Testis (tissue), 3 donors: ENCODE results near the gene PCNX1. TPM values are rescaled to one million over a fixed set of nuclear protein-coding genes. Genes with fewer than 3 reads are reported as not detected.
A peak's percentile ranks its signal among the peaks of the same experiment; 100 is the strongest.

Experiments used
- DNase-seq: peaks from one replicate; pipeline ENCODE4 v3.0.0-alpha.2; 2019
- H3K27ac ChIP-seq, 2 donors: fragments of 200-600 bp; sonication (generic); one replicate each; pipeline ENCODE4 v1.5.1; 2019
- H3K27me3 ChIP-seq: fragments of 200-600 bp; sonication (generic); one replicate; pipeline ENCODE4 v1.5.1; 2019
- H3K36me3 ChIP-seq: fragments of 200-600 bp; sonication (generic); one replicate; pipeline ENCODE4 v1.5.1; 2017; ENCODE audit warnings: low read depth; ENCODE audit errors: missing control alignments
- H3K4me1 ChIP-seq: fragments of 200-600 bp; sonication (generic); one replicate; pipeline ENCODE4 v1.5.1; 2019
- H3K4me3 ChIP-seq, 2 donors: fragments of 200-600 bp; sonication (generic); one replicate each; pipeline ENCODE4 v1.5.1; 2017 to 2019
- H3K9me3 ChIP-seq: fragments of 200-600 bp; sonication (generic); one replicate; pipeline ENCODE4 v1.5.1; 2017
- POLR2A ChIP-seq: fragments of 450-650 bp; IDR thresholded peaks from one replicate; pipeline ENCODE4 v1.6.1; 2017; ENCODE audit warnings: antibody characterized with exemption, mild to moderate bottlenecking, moderate library complexity
- WGBS, 2 donors: methylation state at CpG; one replicate each; pipeline ENCODE4 v1.1.5; 2018; 5-methylcytosine and 5-hydroxymethylcytosine counted together
- intact Hi-C: fragments of 100-400 bp; cut with DNase I; formaldehyde crosslinking; loops from one replicate; pipeline ENCODE4 v1.15.1; 2023; ENCODE audit warnings: low total_unique reads
- polyA plus RNA-seq: library from polyadenylated mRNA; stranded (reverse); fragments of 350-450 nt; fragmentation: Illumina TruSeq; extraction: RNeasy Lipid Tissue Mini Kit (QIAGEN cat#74804); gene quantifications from one replicate; pipeline ENCODE4 v1.2.3, GENCODE V29; 2014; ENCODE audit warnings: low read depth, low replicate concordance; ENCODE audit not compliant: insufficient read depth
- total RNA-seq, 2 donors: library from RNA; depleted of rRNA; stranded (reverse); fragments of >200 nt; gene quantifications; one replicate each; pipeline ENCODE4 v1.2.3, GENCODE V29; 2016
- TF ChIP-seq, protein P1 (sequence below), 3 experiments: fragments of 450-650 bp in 2 of 3; fragments of 200-600 bp in 1 of 3; sonication (generic) in 1 of 3; IDR thresholded peaks; one replicate each; pipeline ENCODE4 v1.5.1; 2016 to 2019; ENCODE audit warnings: antibody characterized with exemption in 3 of 3, mild to moderate bottlenecking in 2 of 3, moderate library complexity in 1 of 3

The PCNX1 gene
- total and polyA plus RNA-seq, 3 donors from 2014 or later = 70.9 to 123 (median 105) TPM

DNA sequence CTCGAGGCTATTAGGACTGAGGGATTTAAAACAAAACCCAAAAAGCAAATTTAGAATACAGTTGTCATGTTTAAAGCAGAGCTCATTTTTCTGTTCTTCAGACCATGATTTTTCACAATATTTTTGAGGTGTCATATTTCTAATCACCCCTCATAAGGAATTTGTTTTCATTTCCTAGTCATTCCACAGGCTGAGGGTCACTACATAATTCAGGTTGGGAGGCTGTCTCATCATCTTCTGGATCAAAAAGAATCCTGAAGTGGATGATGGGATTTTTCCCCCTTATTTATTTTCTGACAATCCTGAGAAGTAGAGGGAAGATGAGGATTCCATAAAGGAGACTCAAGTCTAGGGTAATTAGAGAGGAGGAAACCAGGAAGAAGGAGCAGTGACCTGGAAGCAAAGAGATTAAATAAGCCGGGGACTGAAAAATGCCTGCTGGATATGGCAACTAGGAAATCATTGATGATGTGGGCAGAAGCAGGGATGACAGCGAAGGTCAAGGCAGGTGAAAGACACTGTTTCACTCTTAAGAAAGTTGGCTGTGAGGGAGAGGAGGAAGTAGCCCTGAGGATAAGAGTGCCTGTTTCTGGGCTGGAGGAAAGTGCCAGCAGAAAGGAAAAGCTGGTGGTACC, 9.0 kb upstream of the PCNX1 start:
- 77 to 83% methylated on average over 3 of the region's 3 CpGs for WGBS, 2 donors
- Histone ChIP-seq H3K27me3 (no peaks in the 10 kb centered on the region), H3K36me3 (no peaks in the 10 kb centered on the region), H3K9me3 (no peaks in the 10 kb centered on the region), H3K4me3 (no peak overlapping the region), H3K27ac (no peak overlapping the region), H3K4me1 (no peaks in the 10 kb centered on the region)
- TF ChIP-seq, protein P1, sequence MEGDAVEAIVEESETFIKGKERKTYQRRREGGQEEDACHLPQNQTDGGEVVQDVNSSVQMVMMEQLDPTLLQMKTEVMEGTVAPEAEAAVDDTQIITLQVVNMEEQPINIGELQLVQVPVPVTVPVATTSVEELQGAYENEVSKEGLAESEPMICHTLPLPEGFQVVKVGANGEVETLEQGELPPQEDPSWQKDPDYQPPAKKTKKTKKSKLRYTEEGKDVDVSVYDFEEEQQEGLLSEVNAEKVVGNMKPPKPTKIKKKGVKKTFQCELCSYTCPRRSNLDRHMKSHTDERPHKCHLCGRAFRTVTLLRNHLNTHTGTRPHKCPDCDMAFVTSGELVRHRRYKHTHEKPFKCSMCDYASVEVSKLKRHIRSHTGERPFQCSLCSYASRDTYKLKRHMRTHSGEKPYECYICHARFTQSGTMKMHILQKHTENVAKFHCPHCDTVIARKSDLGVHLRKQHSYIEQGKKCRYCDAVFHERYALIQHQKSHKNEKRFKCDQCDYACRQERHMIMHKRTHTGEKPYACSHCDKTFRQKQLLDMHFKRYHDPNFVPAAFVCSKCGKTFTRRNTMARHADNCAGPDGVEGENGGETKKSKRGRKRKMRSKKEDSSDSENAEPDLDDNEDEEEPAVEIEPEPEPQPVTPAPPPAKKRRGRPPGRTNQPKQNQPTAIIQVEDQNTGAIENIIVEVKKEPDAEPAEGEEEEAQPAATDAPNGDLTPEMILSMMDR (IDR thresholded peaks at IDR 0.05) = no peak
- no peak for TF ChIP-seq POLR2A
- intact Hi-C loops = no loop called here
- DNase-seq = no peak

DNA sequence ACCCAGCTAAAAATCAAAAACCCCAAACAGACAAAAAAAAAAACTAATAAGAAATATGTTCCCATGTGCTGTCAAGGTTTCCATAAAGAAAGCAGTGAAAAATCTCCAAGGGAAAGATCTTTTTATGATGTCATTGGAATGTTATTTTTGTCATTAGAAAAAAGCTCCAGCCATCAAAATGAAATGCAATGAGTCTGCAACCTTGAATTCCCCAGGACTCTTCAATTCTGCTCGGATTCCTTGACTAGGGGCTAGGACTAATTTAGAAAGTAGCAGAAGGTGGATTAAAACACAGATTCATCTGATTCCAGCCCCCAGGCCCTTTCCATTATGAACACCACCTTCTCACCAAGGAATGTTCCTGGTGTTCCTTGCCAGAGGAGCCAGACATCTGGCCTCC, 6.0 kb upstream of the PCNX1 start:
- Histone ChIP-seq H3K27me3 (no peaks in the 10 kb centered on the region), H3K4me3 (no peak overlapping the region), H3K27ac (no peak overlapping the region), H3K4me1 (peaks cover 3% of the 10 kb centered on the region), H3K36me3 (no peaks in the 10 kb centered on the region), H3K9me3 (no peaks in the 10 kb centered on the region)
- DNase-seq = no peak
- TF ChIP-seq, protein P1 (IDR thresholded peaks at IDR 0.05) = no peak
- no peak for TF ChIP-seq POLR2A
- intact Hi-C loops = no loop called here
- 46 to 67% methylated on average over 1 of the region's 1 CpG for WGBS, 2 donors

DNA sequence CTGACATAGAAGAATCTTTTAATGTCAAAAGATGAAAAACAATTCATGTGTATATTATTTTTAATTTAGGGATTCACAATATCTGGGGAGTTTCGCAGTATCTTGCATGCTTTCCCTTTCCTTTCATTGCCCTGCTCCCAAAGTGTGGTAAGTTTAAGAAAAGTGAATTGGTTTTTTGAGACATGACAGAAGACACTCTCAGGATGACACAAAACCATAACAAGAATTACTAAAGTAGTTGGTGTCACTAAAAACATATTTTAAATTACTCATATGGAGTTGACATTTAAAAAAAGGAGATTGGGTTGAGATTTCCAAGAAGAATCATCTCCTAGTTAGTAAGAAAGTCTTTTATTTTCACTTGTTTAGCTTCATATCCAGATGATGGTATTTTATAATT, 5.1 kb upstream of the PCNX1 start:
- WGBS, 2 donors = 92 to 100% methylated on average over 1 of the region's 1 CpG
- TF ChIP-seq, protein P1 (IDR thresholded peaks at IDR 0.05) = no peak
- no peak for TF ChIP-seq POLR2A
- peaks cover 3% of the 10 kb centered on the region for H3K4me1 ChIP-seq
- H3K36me3 ChIP-seq = no peaks in the 10 kb centered on the region
- H3K27me3 ChIP-seq = no peaks in the 10 kb centered on the region
- H3K4me3 ChIP-seq = no peak overlapping the region
- no peaks in the 10 kb centered on the region for H3K9me3 ChIP-seq
- no peak for DNase-seq
- intact Hi-C loops = no loop called here
- no peak overlapping the region for H3K27ac ChIP-seq

DNA sequence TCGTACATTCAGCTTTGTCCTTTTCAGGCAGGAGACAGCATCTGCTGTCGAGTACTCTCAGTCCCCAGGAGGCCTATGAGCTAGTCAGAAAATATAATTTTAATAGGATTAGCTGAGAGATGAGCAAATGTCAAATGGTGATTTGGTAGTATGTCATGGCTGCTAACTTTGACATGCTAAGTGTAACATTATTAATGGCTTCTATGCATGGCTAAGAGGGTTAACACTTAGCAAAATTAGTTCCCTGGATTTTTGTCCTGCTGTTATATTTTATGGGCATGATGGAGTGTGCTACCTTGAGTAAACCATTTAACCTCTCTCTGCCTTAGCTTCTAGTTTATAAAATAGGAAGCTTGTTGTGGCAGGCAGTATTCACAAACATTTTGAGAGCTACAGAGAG, 2.9 kb upstream of the PCNX1 start:
- Histone ChIP-seq H3K4me1 (peaks cover 9% of the 10 kb centered on the region), H3K36me3 (no peaks in the 10 kb centered on the region), H3K27ac (no peak overlapping the region), H3K27me3 (no peaks in the 10 kb centered on the region), H3K4me3 (no peak overlapping the region), H3K9me3 (no peaks in the 10 kb centered on the region)
- WGBS, 2 donors = 98 to 100% methylated on average over 2 of the region's 2 CpGs
- no peak for TF ChIP-seq POLR2A
- TF ChIP-seq, protein P1 (IDR thresholded peaks at IDR 0.05) = no peak
- intact Hi-C loops = no loop called here
- DNase-seq = no peak

DNA sequence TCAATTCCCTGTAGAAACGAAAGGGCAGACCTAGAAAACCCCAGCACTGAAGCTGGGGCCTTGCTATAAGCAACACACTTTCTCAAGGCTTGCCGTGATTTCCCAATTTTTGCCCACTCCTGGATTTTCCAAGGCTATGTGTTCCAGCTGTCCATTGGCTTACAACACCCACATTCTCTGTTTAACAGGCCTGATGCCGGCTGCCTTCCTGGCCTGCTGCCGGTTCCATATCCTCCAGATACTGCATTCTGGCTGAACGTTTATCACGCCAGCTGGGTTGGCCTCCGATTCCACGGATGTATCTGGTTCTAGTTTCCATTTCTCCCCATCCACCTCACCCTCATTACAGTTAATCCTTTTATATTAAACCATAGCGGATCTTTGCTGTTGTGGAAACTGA, 2.0 kb upstream of the PCNX1 start:
- no peaks in the 10 kb centered on the region for H3K27me3 ChIP-seq
- H3K4me1 ChIP-seq = peaks cover 12% of the 10 kb centered on the region
- WGBS, 2 donors = 47 to 50% methylated on average over 9 of the region's 9 CpGs
- TF ChIP-seq, protein P1 (IDR thresholded peaks at IDR 0.05) = no peak
- TF ChIP-seq POLR2A = no peak
- DNase-seq = peak; percentile 41
- intact Hi-C loops = no loop called here
- H3K36me3 ChIP-seq = no peaks in the 10 kb centered on the region
- H3K4me3 ChIP-seq = no peak overlapping the region
- no peaks in the 10 kb centered on the region for H3K9me3 ChIP-seq
- peak overlapping the region in 1 of 2 donors; percentile 17 for H3K27ac ChIP-seq
